GM12891 (cell line): ENCODE results near the gene CAMP.
A peak's percentile ranks its signal among the peaks of the same experiment; 100 is the strongest.

Experiments
- DNase-seq: peaks from one replicate; pipeline ENCODE4 v3.0.0; 2011; ENCODE audit warnings: low spot score; ENCODE audit not compliant: insufficient read length
- FAIRE-seq: peaks from 2 replicates; lab custom pipeline; 2011; peaks lifted over from hg19 to GRCh38; lab: Jason Lieb, UNC
- PAX5 ChIP-seq: IDR thresholded peaks from 2 replicates; pipeline ENCODE4 v1.6.1; 2011; ENCODE audit warnings: low read length, moderate library complexity, mild to moderate bottlenecking; ENCODE audit not compliant: insufficient read depth, severe bottlenecking
- POLR2A ChIP-seq: IDR thresholded peaks from 2 replicates; pipeline ENCODE4 v1.6.1; 2011; ENCODE audit warnings: low read depth, low read length, control low read depth
- POLR2AphosphoS5 ChIP-seq: IDR thresholded peaks from 2 replicates; pipeline ENCODE4 v1.6.1; 2011; ENCODE audit warnings: low read depth, low read length, control low read depth
- POU2F2 ChIP-seq: IDR thresholded peaks from 2 replicates; pipeline ENCODE4 v1.6.1; 2011; ENCODE audit warnings: low read depth, mild to moderate bottlenecking, control low read depth, low read length, moderate library complexity
- SPI1 ChIP-seq: IDR thresholded peaks from 2 replicates; pipeline ENCODE4 v1.6.1; 2011; ENCODE audit warnings: low read depth, low read length, control low read depth
- TAF1 ChIP-seq: IDR thresholded peaks from 2 replicates; pipeline ENCODE4 v1.6.1; 2011; ENCODE audit warnings: low read depth, low read length, control low read depth

The CAMP gene

DNA sequence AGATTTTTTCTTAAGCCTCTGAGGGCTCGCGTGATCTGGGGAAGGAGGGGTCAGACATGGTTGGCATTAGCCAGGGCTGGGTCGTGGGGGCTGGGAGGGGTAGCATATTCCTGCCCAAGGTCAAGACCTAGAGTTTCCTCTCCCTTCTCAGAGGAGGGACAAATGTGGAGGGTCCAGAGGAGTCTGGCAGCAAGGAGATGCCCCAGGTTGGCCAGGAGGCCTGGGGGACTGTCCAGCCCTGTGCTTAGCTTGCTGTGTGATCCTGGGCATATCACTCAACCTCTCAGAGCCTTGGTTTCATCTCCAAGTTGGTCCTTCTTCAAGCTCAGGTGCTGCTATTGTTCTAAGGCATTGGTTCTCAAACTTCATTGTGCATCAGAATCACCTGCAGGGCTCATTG lies 9.1 kb upstream of the CAMP start:
- FAIRE-seq (no peak), DNase-seq (no peak)
- TF ChIP-seq POU2F2 (no peak), POLR2AphosphoS5 (no peak), PAX5 (no peak), TAF1 (no peak), POLR2A (no peak)

DNA sequence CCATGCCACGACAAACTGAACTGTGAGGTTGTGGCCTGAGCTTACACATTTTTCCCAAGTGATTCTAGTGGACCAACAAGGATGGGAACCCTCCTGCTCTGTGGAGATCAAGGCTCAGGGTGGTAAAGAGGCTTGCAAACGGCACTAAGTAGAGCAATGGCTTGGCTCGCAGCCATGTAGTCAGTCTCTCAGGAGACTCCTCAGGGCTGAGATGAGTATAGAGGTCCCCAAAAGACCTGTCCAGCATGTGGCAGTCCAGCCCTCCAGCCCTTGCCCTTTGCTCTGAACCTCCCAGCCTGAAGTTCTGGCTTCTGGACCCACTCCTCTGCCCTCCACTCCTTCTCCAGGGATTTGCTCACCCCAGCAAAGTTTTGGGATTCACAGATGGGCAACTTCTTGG lies 8.3 kb upstream of the CAMP start:
- DNase-seq: no peak
- no peak for FAIRE-seq
- no peak for TF ChIP-seq POLR2A
- no peak for TF ChIP-seq POU2F2
- no peak for TF ChIP-seq PAX5
- TF ChIP-seq TAF1: no peak
- no peak for TF ChIP-seq SPI1
- no peak for TF ChIP-seq POLR2AphosphoS5

GRCh38 chr3:48215466-48215865 lies 7.8 kb upstream of the CAMP start:
- TF ChIP-seq POLR2AphosphoS5 (no peak), PAX5 (no peak), TAF1 (no peak), SPI1 (no peak), POLR2A (no peak), POU2F2 (no peak)
- FAIRE-seq (peak; percentile 5), DNase-seq (no peak)

GRCh38 chr3:48215876-48216275 lies 7.4 kb upstream of the CAMP start:
- FAIRE-seq (no peak), DNase-seq (no peak)
- TF ChIP-seq PAX5 (no peak), TAF1 (no peak), SPI1 (no peak), POLR2A (no peak), POU2F2 (no peak), POLR2AphosphoS5 (no peak)

DNA sequence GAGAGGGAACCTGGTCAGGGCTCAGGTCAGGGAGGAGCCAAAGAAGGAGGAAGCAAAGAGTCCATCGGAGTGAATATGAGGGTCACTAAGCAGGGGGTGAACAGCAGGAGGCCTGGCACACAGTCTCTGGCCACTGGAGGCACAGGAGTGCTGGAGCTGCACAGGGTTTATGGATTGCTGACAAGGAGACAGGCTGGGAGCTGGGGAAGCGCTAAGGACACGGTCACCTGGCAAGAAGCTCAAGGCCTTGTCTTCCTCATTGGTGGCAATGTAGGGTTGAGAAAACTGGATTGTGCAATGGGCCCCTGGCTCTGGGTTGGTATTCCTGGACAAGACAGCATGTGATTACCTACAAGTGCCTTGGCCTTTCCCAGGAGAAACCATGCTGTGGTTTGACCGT lies 5.8 kb upstream of the CAMP start:
- no peak for TF ChIP-seq POLR2AphosphoS5
- no peak for DNase-seq
- no peak for FAIRE-seq

GRCh38 chr3:48218537-48218936 lies 4.8 kb upstream of the CAMP start:
- TF ChIP-seq SPI1: no peak
- TF ChIP-seq POLR2A: no peak
- no peak for TF ChIP-seq POU2F2
- TF ChIP-seq POLR2AphosphoS5: no peak
- no peak for TF ChIP-seq PAX5
- no peak for TF ChIP-seq TAF1
- no peak for DNase-seq
- FAIRE-seq: no peak

- no peak for FAIRE-seq
- no peak for DNase-seq
- TF ChIP-seq SPI1 (no peak), POLR2A (no peak), POU2F2 (no peak), PAX5 (no peak), POLR2AphosphoS5 (no peak), TAF1 (no peak)
Observed at GRCh38 chr3:48219543-48219942, 3.8 kb upstream of the CAMP start.

DNA sequence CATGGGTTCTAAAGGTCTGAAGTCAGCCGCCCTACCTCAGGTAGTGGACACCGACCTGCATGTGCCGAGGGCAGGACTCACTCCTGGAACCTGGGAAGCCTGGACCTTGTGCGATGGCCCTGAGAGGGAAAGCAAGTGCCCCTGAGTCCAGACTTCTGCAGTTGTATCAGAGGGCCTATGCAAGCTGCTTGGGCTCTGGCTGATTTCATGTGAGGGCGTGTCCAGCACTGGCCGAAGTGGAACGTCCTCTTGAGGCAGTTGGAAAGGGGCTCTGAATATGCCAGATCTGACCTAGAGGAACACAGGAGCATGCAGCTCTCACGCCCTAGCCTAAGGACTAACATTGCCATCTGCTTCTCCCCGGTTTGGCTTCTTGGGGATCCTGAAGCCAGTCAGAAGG lies 2.5 kb upstream of the CAMP start:
- FAIRE-seq (no peak), DNase-seq (no peak)
- TF ChIP-seq POLR2AphosphoS5 (no peak), PAX5 (no peak), POU2F2 (no peak), POLR2A (no peak), SPI1 (no peak), TAF1 (no peak)

DNA sequence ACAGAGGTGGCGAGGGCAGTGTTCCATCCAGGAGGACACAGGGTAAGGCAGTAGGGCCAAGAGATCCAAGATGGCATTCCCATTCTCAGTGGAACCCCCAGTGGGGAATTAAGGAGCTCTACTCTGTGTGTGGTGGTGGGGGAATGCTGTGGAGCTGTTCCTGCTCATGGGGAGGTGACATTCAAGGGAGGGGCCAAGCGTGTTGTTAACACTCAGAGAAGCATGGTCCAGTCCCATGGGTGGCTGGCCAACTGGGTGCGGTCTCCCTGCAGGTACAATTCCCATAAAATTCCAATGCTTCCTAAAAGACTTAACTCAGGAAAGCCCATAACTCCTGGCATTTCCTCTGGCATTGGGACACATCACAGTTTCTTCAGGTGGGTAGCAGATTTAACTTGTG lies 2.3 kb downstream of the CAMP start:
- FAIRE-seq (peak; percentile 40), DNase-seq (no peak)
- no peak for TF ChIP-seq POLR2AphosphoS5
- no peak for TF ChIP-seq POU2F2
- TF ChIP-seq SPI1: no peak
- no peak for TF ChIP-seq POLR2A
- TF ChIP-seq TAF1: no peak
- TF ChIP-seq PAX5: no peak

DNA sequence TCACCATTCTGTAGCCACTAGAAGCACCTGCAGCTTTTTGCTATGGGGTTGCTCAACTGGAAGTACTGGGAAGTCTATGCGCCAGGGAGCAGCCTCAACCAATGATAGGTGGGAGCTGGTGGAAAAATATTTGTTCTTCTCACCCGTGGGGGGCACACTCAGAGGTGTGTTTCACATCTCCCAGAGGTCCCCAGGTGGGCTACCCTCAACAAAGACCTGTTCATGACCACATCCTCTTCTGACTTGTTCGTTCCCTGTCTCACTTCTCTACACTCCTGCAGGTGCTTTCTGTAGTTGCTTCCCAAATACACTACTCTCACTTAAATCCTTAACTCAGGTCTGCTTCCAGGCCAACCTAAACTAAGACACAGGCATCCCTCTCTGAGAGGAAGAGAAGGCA lies 3.6 kb downstream of the CAMP start:
- FAIRE-seq: no peak
- no peak for TF ChIP-seq POLR2A
- TF ChIP-seq SPI1: peak; percentile 87
- TF ChIP-seq POU2F2: no peak
- DNase-seq: no peak
